Measurements from ENCODE around the gene MCF2L.
"Not testable (repeated sequence)": the region's sequence is repeated elsewhere in the genome, so short reads cannot be mapped to it uniquely, and the experiment has no call there.

The MCF2L gene

DNA sequence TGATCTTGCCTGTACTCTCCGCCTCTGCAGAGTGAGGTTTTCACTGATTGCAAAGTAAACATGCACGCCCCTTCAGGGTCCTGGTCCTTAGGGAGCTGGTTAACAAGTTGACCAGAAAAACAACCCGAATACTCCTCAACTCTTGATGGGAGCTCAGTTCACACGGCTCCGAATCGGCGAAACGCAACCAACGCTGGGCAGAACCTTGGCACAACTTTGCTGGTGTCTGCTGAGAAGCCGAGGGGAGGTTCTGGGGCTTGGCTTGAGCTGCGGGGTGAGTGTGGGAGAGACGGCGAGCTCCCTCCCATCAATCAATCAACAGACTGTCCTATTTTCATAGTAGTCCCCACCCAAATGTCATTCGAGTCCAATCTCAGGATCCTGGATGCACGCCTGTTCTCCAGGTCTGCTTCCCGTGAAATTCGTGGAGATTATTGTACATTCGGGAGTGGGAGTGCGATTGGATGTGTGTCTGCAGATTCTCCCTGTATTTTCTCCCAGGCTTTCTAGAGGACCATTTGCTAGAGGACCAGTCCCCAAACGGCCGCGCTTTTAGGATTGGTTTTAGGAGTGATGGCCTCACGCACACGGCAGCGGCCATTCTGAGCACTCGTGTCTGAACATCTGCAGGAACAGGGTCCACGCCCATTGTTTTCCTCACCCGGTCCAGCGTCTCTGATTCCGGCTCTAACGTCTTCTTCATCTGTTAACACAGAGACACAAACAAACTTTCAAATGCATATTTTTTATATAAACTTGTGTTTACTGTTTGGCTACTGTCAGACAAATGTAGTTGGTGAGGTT lies 85.0 kb downstream of the MCF2L start:
- DNase-seq: no peak

DNA sequence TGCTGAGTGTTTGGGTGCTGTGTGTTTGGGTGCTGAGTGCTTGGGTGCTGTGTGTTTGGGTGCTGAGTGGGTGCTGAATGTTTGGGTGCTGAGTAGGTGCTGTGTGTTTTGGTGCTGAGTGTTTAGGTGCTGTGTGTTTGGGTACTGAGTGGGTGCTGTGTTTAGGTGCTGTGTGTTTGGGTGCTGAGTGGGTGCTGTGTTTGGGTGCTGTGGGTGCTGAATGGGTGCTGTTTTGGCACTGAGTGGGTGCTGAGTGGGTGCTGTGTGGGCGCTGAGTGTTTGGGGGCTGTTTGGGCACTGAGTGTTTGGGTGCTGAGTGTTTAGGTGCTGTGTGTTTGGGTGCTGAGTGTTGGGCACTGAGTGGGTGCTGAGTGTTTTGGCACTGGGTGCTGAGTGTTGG lies 88.1 kb downstream of the MCF2L start:
- DNase-seq: no peak

DNA sequence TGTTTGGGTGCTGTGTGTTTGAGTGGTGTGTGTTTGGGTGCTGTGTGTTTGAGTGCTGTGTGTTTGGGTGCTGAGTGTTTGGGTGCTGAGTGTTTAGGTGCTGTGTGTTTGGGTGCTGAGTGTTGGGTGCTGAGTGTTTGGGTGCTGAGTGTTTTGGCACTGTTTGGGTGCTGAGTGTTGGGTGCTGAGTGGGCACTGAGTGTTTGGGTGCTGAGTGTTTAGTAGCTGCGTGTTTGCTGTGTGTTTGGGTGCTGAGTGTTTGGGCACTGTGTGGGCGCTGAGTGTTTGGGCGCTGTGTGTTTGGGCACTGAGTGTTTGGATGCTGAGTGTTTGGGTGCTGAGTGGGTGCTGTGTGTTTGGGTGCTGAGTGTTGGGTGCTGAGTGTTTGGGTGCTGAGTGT lies 88.5 kb downstream of the MCF2L start:
- not testable (repeated sequence) for DNase-seq

DNA sequence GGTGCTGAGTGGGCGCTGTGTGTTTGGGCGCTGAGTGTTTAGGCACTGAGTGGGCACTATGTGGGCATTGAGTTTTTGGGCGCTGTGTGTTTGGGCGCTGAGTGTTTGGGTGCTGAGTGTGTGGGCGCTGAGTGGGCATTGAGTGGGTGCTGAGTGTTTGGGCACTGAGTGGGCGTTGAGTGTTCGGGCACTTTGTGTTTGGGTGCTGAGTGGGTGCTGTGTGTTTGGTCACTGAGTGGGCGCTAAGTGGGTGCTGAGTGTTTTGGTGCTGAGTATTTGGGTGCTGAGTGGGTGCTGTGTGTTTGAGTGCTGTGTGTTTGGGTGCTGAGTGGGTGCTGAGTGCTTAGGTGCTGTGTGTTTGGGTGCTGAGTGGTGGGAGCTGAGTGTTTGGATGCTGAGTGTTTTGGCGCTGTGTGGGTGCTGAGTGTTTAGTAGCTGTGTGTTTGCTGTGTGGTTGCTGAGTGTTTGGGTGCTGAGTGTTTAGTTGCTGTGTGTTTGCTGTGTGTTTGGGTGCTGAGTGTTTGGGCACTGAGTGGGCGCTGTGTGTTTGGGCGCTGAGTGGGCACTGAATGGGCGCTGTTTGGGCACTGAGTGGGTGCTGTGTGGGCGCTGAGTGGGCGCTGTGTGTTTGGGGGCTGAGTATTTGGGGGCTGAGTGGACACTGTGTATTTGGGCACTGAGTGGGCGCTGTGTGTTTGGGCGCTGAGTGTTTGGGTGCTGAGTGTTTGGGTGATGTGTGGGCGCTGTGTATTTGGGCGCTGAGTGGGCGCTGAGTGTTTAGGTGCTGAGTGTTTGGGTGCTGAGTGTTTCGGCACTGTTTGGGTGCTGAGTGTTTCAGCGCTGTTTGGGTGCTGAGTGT lies 89.3 kb downstream of the MCF2L start:
- no peak for DNase-seq

DNA sequence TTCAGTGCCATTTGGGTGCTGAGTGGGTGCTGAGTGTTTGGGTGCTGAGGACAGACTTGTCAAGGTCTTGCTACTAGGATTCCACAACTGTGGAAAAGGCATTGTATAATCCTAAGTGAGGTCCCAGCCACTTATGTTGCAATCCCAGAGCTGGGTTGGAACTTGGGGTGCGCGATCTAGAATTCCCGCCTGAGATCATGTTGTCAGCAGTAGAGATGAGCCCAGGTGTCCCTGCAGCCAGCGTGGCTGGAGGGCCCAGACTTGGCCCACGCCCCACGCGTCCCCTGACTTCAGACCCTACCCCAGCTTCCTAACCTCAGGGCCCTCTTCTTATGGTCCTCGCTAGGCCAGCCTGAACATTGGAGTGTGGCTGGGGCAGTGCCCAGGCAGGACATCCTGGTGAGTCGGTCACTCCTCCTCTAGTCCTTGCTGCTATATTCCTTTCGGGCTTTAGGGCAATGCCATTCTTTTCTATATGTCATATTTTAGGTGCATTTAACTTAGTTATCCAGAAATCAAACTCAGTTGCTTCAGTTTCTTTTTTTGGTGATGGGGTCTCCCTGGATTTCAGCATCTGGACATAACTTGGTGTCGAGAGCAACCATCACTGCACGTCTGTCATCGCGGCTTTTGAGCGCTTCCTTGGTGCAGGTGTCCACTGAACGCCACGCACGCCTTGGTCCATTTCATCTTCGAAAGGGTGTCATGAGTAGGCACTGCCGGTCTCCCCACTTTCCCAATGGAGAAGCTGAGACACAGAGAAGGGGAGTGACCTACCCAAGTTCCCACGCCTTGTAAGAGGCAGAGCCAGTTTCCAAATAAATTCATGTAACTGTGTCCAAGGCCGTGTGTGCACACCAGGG lies 90.2 kb downstream of the MCF2L start:
- no peak for DNase-seq

DNA sequence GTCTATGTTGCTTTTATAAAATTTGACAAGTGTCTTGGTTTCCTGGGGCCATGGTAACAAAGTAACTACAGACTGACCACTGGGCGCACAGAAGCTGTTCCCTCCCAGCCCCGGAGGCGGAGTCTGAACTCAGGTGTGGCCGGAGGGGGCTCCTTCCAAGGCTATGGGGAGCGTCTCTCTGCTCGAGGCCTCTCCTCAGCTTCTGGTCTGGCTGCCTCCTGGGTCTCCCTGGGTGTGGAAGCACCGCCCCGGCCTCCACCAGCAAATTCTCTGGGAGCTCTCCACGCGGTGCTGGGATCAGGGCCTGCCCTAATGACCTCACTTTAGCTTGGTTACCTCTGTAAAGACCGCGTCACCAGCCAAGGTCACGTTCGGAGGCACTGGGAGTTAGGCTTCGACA lies 90.9 kb downstream of the MCF2L start:
- DNase-seq: no peak

DNA sequence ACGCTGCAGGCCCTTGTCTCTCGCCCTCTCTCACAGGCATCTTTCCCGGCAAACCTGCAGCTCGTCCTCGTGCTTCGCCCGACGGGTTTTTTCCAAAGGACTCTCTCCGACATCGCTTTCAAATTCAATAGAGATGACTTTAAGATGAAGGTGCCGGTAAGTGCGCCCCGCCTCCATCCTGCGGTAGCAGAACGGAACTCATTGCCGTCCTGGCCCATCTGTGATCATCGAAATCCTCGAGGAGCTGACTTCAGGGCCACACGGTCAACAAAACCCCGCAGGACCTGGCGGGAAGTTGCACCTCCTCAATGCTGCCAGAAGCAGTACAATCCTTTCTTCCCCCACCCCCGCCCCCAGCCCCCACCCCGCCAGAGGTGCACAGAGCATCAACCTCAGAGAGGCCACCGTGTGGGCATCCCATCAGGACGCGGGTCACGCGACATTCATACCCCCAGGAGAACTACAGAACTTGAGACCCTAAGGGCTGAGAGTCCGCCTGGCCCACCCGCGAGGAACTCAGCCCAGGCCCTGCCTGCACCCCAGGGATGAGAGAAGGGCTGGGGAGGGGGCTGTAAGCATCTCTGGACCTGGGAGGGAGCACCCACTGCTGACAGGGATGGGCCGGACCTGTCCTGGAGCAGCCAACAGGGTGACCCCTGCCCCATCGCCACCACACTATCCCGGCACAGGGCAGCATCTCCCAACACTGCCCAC lies 91.7 kb downstream of the MCF2L start:
- no peak for DNase-seq

DNA sequence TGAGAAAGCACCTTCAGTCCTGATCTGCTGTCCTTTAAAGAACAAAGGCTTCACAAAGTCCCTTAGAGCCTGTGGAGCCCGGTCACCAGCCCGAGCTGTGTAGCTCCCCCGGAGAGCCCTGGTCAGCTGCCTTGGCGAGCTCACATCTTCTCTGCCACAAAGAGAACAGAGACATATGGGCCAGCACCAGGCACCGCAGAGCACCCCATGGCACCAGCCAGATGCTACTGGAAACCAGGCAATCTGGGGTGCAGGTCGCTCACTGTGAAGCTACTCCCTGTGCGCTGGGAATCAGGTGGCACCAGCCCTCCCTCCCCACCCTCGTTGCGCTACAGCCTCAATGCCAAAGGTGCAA lies 92.2 kb downstream of the MCF2L start:
- DNase-seq: no peak

DNA sequence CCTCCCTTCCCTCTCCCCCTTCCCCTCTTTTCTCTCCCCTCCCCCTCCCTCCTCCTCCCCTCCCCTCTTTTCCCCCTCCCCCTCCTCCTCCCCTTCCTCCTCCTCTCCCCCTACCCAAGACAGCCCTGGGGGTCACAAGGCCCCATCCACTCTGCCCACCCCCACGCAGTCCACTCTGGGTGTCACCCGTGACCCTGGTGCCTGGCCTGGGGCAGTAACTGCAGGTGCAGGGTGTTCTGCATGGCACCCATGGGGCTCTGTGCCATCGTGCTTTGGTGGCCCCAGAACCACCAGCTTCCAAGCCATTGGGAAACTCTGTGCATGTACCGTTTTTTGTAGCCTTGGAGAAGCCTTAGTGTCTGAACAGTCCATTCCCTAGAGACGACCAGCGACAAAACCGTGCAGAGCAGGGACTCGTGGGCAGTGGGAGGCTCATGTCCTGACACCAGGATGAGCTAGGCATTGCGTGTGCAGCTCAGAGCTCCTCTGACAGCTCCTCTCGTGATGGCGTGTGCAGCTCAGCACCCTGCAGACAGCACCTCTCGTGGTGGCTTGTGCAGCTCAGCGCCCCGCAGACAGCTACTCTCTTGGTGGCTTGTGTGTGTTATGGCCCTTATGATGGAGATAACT lies 92.9 kb downstream of the MCF2L start:
- DNase-seq: no peak

DNA sequence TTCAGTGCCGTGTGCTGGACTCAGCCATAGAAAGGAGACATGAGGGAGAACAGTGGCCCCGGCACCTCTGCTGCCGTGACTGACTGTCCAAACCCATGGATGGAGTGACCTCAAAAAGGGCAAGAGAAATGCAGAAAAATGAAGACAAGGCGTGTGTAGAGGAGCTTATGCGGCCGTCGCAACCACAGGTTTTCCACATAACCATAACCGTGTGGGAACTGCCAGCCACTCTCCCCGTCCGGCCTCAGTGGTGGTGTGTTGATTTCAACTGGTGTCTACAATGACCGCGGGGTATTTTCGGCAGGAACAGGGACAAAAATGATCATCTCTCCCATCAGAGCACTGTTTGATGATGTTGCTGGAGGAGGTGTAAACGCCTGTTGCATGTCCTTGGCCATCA lies 93.7 kb downstream of the MCF2L start:
- no peak for DNase-seq

DNA sequence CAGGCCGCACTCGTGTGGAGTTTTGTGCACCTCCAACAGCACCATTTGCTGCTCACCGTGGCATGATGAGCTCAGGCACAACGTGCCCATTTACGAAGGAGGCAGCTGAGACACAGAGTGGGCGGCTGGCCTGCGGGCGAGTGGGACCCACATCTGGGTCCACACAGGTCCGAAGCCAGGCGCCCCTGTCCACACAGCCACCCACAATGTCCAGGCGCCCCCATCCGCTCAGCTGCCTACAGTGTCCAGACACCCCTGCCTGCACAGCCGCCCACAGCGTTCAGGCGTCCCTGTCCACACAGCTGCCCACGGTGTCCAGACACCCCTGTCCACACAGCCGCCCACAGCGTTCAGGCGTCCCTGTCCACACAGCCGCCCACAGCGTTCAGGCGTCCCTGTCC lies 94.1 kb downstream of the MCF2L start:
- DNase-seq: no peak

DNA sequence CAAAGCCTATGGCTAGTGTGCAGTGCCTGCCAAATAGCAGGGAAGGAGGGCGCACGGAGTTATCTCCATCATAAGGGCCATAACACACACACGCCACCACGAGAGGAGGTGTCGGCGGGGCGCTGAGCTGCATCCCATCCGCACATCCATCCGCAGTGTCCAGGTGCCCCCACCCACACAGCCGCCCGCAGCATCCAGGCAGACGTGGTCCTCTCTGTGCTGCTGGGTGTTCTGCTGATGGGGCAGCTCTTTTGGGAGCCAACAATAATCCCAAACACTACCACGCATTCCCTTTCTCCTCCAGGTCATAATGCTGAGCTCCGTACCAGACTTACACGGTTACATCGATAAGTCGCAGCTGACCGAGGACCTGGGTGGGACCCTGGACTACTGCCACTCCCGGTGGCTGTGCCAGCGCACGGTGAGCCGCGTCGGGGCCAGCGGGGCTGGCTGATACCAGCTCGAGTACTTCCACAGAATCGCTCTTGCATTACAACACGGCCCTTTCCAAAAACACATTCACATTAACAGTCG lies 95.1 kb downstream of the MCF2L start:
- no peak for DNase-seq

DNA sequence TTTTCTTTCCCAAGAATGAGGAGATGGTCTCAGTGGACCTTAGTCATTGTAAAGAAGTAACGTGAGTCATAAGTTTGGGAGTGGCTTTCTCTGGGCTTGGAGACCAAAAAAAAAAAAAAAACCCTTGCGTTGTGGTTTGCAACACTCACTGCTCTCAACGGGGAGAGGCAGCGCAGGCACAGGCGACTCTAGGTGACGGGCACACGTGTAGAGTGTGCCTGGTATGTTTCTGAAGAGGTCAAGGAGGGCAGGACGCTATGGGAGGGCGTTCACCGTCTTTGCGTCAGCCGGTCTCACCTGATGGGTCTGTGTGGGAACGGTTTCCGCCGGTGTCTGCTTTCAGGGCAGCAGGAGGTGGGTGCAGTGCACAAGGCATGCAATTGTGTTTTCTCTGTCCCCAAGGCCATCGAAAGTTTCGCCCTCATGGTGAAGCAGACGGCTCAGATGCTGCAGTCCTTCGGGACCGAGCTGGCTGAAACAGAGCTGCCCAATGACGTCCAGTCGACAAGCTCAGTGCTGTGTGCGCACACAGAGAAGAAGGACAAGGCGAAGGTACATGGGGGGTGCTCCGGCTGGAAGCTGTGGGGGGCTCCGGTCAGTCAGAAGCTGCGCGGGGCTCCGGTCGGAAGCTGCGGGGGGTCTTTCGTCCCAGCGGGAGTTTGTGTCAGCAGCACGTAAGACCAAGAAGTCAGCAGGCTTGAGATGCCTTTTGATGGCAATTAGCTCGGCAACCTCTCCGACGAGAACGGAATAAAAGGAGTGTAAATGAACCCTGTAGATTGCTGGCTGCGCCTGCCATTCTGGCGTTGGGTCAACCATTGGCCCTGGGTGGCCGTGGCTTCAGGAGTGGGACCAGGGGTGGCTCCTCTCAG lies 95.8 kb downstream of the MCF2L start:
- DNase-seq: no peak

DNA sequence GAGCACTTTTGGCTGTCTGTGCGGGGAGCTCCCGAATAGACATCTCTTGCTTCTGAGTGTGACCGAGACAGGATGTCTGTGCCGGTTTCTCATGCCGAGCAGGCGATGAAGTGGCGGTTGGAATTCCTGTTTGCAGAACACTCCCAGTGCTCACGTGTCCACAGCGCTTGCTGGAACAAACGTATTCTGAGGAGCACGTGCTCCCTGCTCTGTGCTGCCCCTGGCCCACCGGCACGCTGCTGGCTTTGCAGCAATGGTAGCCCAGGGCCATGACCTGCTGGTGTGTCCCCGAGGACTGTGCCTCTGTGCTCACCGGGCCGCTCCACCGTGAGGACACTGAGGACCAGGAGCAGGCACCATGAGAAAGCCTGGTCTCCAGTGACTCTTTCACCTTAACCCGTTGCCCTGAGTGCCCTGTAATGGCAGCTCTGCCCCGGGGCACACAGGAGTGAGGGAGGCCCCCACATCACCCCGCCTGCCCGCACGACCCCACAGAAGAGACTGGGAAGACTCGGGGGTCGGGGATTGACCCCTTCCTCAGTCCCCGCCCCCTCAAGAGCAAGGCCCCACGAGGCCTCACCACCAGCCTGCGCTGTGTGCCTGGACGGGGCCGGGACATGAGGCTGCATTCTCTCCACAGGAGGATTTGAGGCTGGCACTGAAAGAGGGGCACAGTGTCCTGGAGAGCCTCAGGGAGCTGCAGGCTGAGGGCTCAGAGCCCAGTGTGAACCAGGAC lies 96.6 kb downstream of the MCF2L start:
- DNase-seq: no peak

DNA sequence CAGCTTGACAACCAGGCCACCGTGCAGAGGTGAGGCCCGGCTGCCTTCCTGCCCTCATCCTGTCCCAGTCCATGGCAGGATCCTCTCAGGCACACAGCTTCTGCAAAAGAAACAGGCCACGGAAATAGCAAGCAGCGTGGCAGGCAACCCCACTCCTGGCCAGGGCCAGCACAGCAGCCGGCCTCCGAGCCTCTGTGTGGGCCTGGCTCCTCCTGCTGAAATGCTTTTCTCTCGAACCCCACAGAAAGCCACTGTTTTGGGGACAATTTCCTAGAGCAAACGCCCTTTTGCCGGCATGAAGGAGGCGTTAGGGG lies 97.1 kb downstream of the MCF2L start:
- no peak for DNase-seq

DNA sequence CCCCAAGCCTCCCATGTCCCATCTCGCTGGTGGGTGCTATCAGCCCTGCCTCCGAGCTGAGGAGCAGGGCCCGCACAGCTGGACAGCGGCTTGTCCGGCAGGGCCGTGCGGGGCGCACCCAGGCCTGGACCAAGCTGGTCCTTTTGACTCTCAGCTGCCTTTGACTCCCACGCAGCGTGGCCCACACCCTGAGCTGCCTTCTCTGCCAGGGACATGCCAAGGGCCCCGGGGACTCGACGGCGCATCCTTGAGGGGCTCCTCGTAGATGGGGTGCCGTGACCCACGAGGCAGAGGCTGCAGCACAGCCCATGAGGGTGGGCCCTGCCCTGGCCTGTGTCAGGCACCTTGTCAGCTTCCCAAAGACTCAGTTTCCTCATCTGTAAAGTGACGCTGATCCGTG lies 97.7 kb downstream of the MCF2L start:
- DNase-seq: no peak

DNA sequence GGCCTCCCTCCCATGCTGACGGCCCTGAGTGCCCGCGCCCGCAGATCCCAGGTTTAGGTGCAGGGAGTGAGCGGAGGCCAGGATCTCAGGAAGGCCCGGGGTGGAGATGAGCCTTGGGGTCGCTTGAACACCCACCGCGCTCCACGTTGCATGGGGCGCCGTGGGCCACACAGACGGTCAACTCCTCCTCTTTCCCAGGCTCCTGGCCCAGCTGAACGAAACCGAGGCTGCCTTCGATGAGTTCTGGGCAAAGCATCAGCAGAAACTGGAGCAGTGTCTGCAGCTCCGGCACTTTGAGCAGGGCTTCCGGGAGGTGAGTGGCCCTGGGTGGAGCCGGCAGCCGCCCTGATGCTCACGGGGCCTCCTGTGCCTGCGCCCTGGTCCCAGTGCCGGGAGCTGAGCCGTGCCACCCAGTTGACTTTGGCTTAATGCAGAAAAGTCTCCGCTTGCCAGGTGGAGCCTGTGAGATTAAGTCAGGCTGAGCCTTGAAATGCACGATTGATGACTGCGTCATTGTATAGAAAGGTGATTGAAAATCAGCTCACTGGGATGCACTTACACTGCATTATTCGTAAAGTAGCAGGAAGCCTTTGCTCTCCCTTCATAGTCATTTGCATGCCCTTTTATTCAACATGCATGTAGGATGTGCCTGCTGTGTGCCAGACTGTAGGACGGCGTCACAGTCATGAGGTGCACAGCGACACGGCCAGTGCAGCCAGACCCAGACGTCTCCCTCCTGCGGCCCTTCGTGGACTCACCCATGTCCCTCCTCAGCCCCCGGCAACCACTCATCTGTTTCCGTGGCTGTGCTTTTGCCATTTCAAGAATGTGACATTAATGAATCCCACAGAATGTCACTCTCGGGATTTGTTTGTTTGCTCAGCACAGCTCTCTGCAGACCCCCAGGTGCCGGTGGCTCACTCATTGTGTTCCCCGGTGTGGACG lies 101.1 kb downstream of the MCF2L start:
- DNase-seq: no peak

DNA sequence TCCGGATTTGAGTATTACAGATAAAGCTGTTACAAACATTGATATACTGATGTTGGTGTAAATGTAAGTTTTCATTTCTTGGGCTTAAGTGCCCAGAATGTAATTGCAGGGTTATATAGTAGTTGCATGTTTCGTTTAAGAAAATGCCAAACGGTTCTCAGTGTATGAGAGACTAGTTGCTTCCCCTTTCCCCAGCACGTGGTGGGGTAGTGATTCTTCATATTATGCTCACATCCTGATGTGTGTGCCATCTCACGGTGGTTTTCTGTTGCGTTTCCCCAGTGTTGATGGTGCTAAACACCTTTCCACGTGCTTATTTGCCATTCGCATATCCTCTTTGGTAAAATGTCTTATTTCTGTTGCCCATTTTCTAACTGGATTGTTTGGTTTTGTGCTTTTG lies 101.8 kb downstream of the MCF2L start:
- DNase-seq: no peak

DNA sequence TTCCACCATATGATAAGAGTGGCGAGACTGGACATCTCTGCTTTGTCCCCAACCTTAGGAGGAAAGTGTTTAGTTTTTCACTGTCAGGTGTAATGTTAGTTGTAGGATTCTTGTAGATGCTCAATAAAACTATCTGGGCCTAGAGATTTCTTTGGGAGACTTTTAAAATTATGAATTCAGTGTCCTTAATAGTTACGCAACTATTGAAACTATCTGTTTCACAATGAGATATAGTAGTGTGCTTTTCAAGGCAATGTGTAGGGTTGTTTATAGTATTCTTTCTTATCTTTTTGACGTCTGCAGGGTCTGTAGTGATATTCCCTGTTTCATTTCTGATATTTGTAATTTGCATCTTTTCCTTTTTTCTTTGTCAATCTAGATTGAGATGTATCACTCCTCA lies 103.4 kb downstream of the MCF2L start:
- no peak for DNase-seq
